Head of caudate nucleus (tissue), 42 donors: ENCODE measurements around the gene KCNMA1.

Experiments used
- DNase-seq, 42 donors: peaks; one replicate each; pipeline versions ENCODE4 v3.0.0 to v3.0.0-alpha.2; 2020 to 2021; ENCODE audit warnings: mixed read lengths in 7 of 42
- intact Hi-C: fragments of 100-400 bp; cut with DNase I; formaldehyde crosslinking; loops from one replicate; pipeline ENCODE4 v1.15.0; 2022

Gene KCNMA1

GRCh38 chr10:77172086-77172485, 465.5 kb downstream of the KCNMA1 start:
- DNase-seq = no peak
- intact Hi-C loops = loop anchor here (10.0 kb wide), 1 partner anchor 223 kb away; no protein-coding TSS in a partner anchor

DNA sequence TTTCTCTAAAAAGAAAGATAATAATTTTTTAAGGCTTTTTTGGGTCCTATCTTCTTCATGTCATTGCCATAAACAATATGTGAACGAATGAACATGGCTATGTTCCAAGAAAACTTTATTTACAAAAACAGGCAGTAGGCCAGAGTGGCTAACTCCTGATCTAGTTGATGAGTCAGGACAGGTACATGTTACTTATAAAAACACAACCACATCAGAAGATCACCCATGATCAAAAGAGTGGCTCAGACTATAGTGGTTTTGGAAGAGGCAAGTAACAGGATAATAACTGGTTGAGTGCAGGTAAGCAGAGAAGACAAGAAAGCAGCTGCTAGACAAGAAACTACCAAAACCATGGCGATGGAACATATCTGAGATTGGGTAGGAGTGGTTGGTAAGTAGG, 468.7 kb downstream of the KCNMA1 start:
- intact Hi-C loops = no loop called here
- DNase-seq = no peak

DNA sequence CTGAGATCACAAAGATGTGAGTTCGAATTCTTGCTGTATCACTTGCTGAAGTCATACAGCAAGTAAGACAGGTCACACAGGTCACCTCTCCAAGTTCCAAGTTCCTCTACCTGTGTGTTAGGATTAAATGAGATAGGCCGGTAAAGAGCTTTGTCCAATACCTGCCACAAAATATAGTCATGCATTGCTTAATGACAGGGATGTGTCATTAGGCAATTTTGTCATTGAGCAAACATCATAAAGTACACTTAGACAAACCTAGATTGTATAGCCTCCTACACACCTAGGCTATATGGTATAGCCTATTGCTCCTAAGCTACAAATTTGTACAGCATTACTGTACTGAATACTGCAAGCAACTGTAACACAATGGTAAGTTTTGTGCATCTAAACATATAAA, 469.4 kb downstream of the KCNMA1 start:
- intact Hi-C loops = no loop called here
- no peak for DNase-seq

- peak in 36 of 42 donors; percentile 10 to 82 (median 53) for DNase-seq
- intact Hi-C loops = no loop called here
These were observed 472.0 kb downstream of the KCNMA1 start for GRCh38 chr10:77165445-77166208.

- DNase-seq = no peak
- intact Hi-C loops = no loop called here
These were observed 472.8 kb downstream of the KCNMA1 start for GRCh38 chr10:77164616-77165311.

DNA sequence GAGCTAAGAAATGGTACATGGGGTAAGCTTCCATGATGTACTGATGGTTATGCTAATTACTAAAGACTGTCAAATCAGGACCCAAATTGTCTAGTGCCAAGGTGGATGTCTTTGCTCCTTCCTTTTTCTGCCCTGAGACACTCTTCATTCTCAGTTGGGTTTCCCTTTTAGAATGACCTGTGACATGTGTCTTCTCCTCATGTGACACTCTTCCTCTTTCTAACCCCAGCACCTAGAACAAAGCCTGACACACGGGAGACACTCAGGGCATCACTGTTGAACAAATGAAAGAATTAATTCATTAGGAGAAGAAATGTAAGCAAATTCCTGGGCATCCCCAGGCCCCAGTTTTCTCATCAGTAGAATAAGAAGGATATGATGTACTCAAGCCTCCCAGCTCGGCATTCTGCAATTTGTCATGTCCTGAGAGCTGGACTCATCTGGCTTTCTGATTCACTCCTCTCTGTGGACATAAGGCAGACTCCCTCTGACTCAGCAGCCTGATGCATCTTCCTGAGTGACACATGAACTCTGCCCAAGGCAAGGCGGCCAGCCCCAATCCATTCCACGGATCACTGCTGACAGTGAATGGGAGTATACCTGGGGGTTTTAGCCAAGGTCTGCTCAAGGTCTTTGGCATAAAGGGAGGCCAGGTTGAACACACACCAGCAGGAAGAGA, 473.8 kb downstream of the KCNMA1 start:
- DNase-seq = no peak
- intact Hi-C loops = no loop called here

- DNase-seq = peak in 1 of 42 donors; percentile 23
- intact Hi-C loops = no loop called here
These were observed 474.9 kb downstream of the KCNMA1 start for GRCh38 chr10:77162697-77163096.

- DNase-seq = no peak
- intact Hi-C loops = no loop called here
These were observed 476.9 kb downstream of the KCNMA1 start for GRCh38 chr10:77160679-77161078.

DNA sequence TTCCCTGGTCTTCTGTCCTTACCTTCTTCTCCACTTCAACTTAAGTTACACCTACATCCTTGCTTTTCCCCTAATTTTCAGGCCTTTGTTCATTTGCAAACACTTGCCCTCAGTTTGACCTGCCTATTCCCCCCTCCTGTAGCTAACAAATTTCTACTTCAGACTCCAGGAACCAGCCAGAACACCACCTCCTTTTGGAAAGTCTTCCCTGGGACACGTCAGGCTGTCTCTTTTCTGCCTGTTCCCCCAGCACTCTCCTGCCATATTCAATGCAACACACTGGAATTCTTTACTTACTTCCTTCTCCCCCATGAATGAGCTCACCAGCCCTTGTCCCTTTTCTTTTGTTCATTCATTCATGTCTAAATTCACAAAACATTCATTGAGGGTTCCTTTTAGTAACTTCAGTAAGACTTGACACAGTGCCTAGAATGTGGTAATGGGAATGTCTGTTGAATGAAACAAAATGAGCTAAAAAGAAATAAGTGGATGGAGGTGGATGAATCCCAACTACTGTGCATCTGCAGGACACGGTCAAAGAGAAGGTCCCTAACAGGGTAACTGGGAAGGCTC, 478.0 kb downstream of the KCNMA1 start:
- DNase-seq = peak in 4 of 42 donors; percentile 14 to 57 (median 35)

GRCh38 chr10:77158666-77159065, 478.9 kb downstream of the KCNMA1 start:
- intact Hi-C loops = no loop called here

More for the DNA sequence above, 478.0 kb downstream of the KCNMA1 start:
- intact Hi-C loops = no loop called here

GRCh38 chr10:77157248-77158019, 480.2 kb downstream of the KCNMA1 start:
- intact Hi-C loops = no loop called here
- DNase-seq = no peak

More at GRCh38 chr10:77158666-77159065, 478.9 kb downstream of the KCNMA1 start:
- no peak for DNase-seq

GRCh38 chr10:77156406-77156879, 481.2 kb downstream of the KCNMA1 start:
- intact Hi-C loops = no loop called here
- no peak for DNase-seq

DNA sequence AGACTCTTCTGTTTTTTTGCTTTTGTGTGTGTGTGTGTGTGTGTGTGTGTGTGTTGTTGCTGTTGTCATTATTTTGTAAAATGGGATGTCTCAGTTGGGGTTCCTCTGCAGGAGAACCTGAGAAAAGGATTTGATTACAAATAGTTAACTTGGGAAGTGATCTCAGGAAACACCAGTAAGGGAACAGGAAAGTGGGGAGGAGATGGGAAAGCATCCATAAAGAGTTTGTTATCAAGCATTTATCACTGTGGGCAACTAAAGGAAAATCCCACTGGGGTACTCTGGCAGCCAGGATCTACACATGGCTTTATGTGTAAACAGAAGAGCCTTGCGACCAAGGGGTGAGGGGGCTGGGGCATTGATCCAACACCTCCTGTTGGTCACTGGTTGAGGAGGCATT, 485.4 kb downstream of the KCNMA1 start:
- DNase-seq = no peak
- intact Hi-C loops = no loop called here

GRCh38 chr10:77151408-77151807, 486.2 kb downstream of the KCNMA1 start:
- no peak for DNase-seq
- intact Hi-C loops = no loop called here

GRCh38 chr10:77149706-77150105, 487.9 kb downstream of the KCNMA1 start:
- no peak for DNase-seq
- intact Hi-C loops = no loop called here

DNA sequence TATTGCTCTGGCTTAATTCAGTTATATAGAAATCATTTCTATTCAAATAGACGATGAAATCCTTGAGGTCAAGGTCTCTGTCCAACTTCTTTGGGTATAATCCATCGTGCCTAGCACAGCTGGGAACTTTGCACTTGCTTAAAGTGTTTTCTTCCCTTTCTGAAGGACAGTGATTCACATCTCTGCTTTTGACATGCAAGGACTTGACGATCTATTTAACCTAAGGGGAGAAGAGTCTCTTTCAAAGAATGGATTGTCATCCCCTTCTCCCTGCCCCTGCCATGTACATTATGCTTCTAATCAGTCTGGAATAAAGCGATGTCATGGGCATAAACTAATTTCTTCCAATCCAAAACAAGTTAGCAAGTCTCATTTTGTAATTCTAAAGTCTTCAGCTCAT, 488.6 kb downstream of the KCNMA1 start:
- intact Hi-C loops = no loop called here
- no peak for DNase-seq

DNA sequence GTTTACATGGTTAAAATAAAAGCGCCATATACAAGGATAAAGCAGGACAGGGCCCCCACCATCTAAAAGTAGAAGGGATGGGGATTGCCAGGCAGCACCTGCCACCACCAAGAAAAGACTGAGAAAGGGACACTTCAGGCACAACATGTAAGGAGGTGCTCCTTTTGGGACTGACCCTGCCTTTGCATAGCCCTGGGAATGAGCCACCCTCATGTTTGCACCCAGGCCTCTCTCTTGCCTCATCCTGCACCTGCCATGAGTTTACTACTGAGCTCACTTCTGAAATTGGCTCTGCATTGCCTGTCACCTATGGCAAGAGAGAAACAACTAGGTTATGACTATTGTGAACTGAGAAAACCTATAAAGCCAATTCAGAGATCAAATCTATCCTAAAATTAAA, 489.7 kb downstream of the KCNMA1 start:
- no peak for DNase-seq
- intact Hi-C loops = no loop called here

GRCh38 chr10:77146712-77147336, 490.8 kb downstream of the KCNMA1 start:
- no peak for DNase-seq
- intact Hi-C loops = no loop called here
